ENCODE results near the gene THEMIS.
"Not testable (repeated sequence)": the region's sequence is repeated elsewhere in the genome, so short reads cannot be mapped to it uniquely, and the experiment has no call there.

The THEMIS gene

GRCh38 chr6:127794405-127794804 lies 106.5 kb downstream of the THEMIS start:
- no peak for DNase-seq (ENCODE audit: low read depth)

- no peak for DNase-seq (ENCODE audit: low read depth)
These were observed 107.5 kb downstream of the THEMIS start for GRCh38 chr6:127793396-127793795.

- no peak for DNase-seq (ENCODE audit: low read depth)
These were observed 108.2 kb downstream of the THEMIS start for GRCh38 chr6:127792616-127793015.

GRCh38 chr6:127791779-127792528 lies 108.9 kb downstream of the THEMIS start:
- no peak for DNase-seq (ENCODE audit: low read depth)

GRCh38 chr6:127790571-127790970 lies 110.3 kb downstream of the THEMIS start:
- DNase-seq (ENCODE audit: low read depth), result no peak

- peak; percentile 17 for DNase-seq (ENCODE audit: low read depth)
These were observed 114.7 kb downstream of the THEMIS start for GRCh38 chr6:127786109-127786508.

GRCh38 chr6:127784468-127784867 lies 116.4 kb downstream of the THEMIS start:
- no peak for DNase-seq (ENCODE audit: low read depth)

- DNase-seq (ENCODE audit: low read depth), result not testable (repeated sequence)
These were observed 119.1 kb downstream of the THEMIS start for GRCh38 chr6:127781636-127782272.

GRCh38 chr6:127776320-127776719 lies 124.5 kb downstream of the THEMIS start:
- no peak for DNase-seq (ENCODE audit: low read depth)

- peak; percentile 14 for DNase-seq (ENCODE audit: low read depth)
These were observed 125.5 kb downstream of the THEMIS start for GRCh38 chr6:127775371-127775770.

- DNase-seq (ENCODE audit: low read depth), result no peak
These were observed 132.1 kb downstream of the THEMIS start for GRCh38 chr6:127768745-127769144.

- DNase-seq (ENCODE audit: low read depth), result no peak
These were observed 132.6 kb downstream of the THEMIS start for GRCh38 chr6:127768223-127768622.

GRCh38 chr6:127765949-127766348 lies 134.9 kb downstream of the THEMIS start:
- DNase-seq (ENCODE audit: low read depth), result no peak

- DNase-seq (ENCODE audit: low read depth), result no peak
These were observed 138.6 kb downstream of the THEMIS start for GRCh38 chr6:127762284-127762683.

GRCh38 chr6:127761084-127761483 lies 139.8 kb downstream of the THEMIS start:
- no peak for DNase-seq (ENCODE audit: low read depth)

GRCh38 chr6:127749095-127749494 lies 151.8 kb downstream of the THEMIS start:
- no peak for DNase-seq (ENCODE audit: low read depth)

- no peak for DNase-seq (ENCODE audit: low read depth)
These were observed 152.6 kb downstream of the THEMIS start for GRCh38 chr6:127748290-127748689.

GRCh38 chr6:127738423-127738822 lies 162.4 kb downstream of the THEMIS start:
- DNase-seq (ENCODE audit: low read depth), result no peak

- DNase-seq (ENCODE audit: low read depth), result no peak
These were observed 163.1 kb downstream of the THEMIS start for GRCh38 chr6:127737768-127738167.

- DNase-seq (ENCODE audit: low read depth), result peak; percentile 18
These were observed 163.8 kb downstream of the THEMIS start for GRCh38 chr6:127737009-127737486.

- no peak for DNase-seq (ENCODE audit: low read depth)
These were observed 167.9 kb downstream of the THEMIS start for GRCh38 chr6:127732927-127733326.

- no peak for DNase-seq (ENCODE audit: low read depth)
These were observed 173.5 kb downstream of the THEMIS start for GRCh38 chr6:127727260-127727953.

- no peak for DNase-seq (ENCODE audit: low read depth)
These were observed 175.0 kb downstream of the THEMIS start for GRCh38 chr6:127725821-127726220.
